HCT116 (cell line): Measurements from ENCODE around the gene WDR44. TPM values are rescaled to one million over a fixed set of nuclear protein-coding genes. Genes with fewer than 3 reads are reported as not detected.

ENCODE experiments used
- ATAC-seq: fragments of 200-7000 bp; cut with Tn5 transposase; 2 replicates; pipeline ENCODE4 v1.9.1; 2020; ENCODE audit warnings: mild to moderate bottlenecking, moderate library complexity
- BruUV-seq: library from RNA; stranded (reverse); fragments of 400-500 nt; replicated peaks from 2 replicates; lab custom pipeline; 2021; lab: Mats Ljungman, UMichigan
- CTCF ChIA-PET: fragments of 300-600 bp; sonication (Branson Sonifier 250); formaldehyde crosslinking; loops from one replicate; lab custom pipeline; 2021; ENCODE audit warnings: antibody characterized with exemption; lab: Charles Lee
- POLR2A ChIA-PET: fragments of 300-600, 350-600 bp; sonication (Branson Sonifier 250); formaldehyde crosslinking; loops from one replicate; lab custom pipeline; 2021; ENCODE audit warnings: antibody characterized with exemption; lab: Charles Lee
- RAD21 ChIA-PET, 2 experiments: fragments of 300-600 bp; sonication (Branson Sonifier 250); formaldehyde crosslinking; loops; one replicate each; lab custom pipeline; 2023; ENCODE audit warnings: low total read pairs in 2 of 2; ENCODE audit not compliant: uncharacterized antibody in 2 of 2, unreplicated experiment in 2 of 2, low non-redundant PET in 1 of 2; lab: Charles Lee
- DNase-seq: peaks from one replicate; pipeline ENCODE4 v3.0.0-alpha.2; 2010; ENCODE audit warnings: low read depth, low spot score
- H2AFZ ChIP-seq: fragments of 200-600 bp; shearing (Covaris generic), sonication (generic); 2 replicates; pipeline ENCODE4 v1.6.1; 2017; ENCODE audit warnings: low read depth, mixed run types, mixed read lengths, antibody characterized with exemption, low read length; ENCODE audit not compliant: poor library complexity, severe bottlenecking
- H3K27ac ChIP-seq: 2 replicates; pipeline ENCODE4 v1.5.1; 2012; ENCODE audit warnings: low read depth, low read length
- H3K27me3 ChIP-seq: fragments of 200-600 bp; sonication (generic); 2 replicates; pipeline ENCODE4 v1.6.1; 2016; ENCODE audit warnings: mixed run types, low read length, mixed read lengths; ENCODE audit not compliant: insufficient read depth
- H3K36me3 ChIP-seq, 2 experiments: fragments of 200-500 bp in 1 of 2; fragments of 200-600 bp in 1 of 2; sonication (Bioruptor generic) in 1 of 2; sonication (generic) in 1 of 2; 2 replicates each; pipeline versions ENCODE4 v1.5.1 to v1.6.1; 2014 to 2016; ENCODE audit warnings: low read length in 2 of 2, inconsistent platforms in 1 of 2, mixed read lengths in 1 of 2, mixed run types in 1 of 2; ENCODE audit not compliant: insufficient read depth in 2 of 2, control insufficient read depth in 1 of 2
- H3K4me1 ChIP-seq, 2 experiments: fragments of 200-600 bp in 1 of 2; sonication (generic) in 1 of 2; 2 replicates each; pipeline versions ENCODE4 v1.5.1 to v1.6.1; 2012 to 2017; ENCODE audit warnings: low read length in 2 of 2, inconsistent platforms in 1 of 2, mild to moderate bottlenecking in 1 of 2, mixed read lengths in 1 of 2, mixed run types in 1 of 2, moderate library complexity in 1 of 2; ENCODE audit not compliant: insufficient read depth in 2 of 2, control insufficient read depth in 1 of 2
- H3K4me2 ChIP-seq: fragments of 200-600 bp; sonication (generic); 2 replicates; pipeline ENCODE4 v1.6.1; 2017; ENCODE audit warnings: mixed run types, low read length, mixed read lengths
- H3K4me3 ChIP-seq, 2 experiments: fragments of 200-600 bp in 1 of 2; sonication (generic) in 1 of 2; replicated peaks in 1 of 2; 2 replicates each; pipeline ENCODE4 v1.5.1; 2011 to 2016; ENCODE audit warnings: low read length in 2 of 2, control low read depth in 1 of 2, low read depth in 1 of 2, mild to moderate bottlenecking in 1 of 2, mixed read lengths in 1 of 2, mixed run types in 1 of 2
- H3K79me2 ChIP-seq: fragments of 200-600 bp; sonication (generic); 2 replicates; pipeline ENCODE4 v1.6.1; 2017; ENCODE audit warnings: mild to moderate bottlenecking, mixed run types, low read length, moderate library complexity, mixed read lengths; ENCODE audit not compliant: insufficient read depth
- H3K9ac ChIP-seq: fragments of 200-600 bp; sonication (generic); 2 replicates; pipeline ENCODE4 v1.6.1; 2016; ENCODE audit warnings: low read length, mixed read lengths
- H3K9me2 ChIP-seq: fragments of 200-600 bp; sonication (generic), shearing (Covaris generic); 2 replicates; pipeline ENCODE4 v1.6.1; 2017; ENCODE audit warnings: mixed run types, mild to moderate bottlenecking, moderate library complexity; ENCODE audit not compliant: insufficient read depth
- H3K9me3 ChIP-seq, 2 experiments: fragments of 200-500 bp in 1 of 2; fragments of 200-600 bp in 1 of 2; sonication (Bioruptor generic) in 1 of 2; sonication (generic) in 1 of 2; 2 replicates each; pipeline ENCODE4 v1.6.1; 2014 to 2017; ENCODE audit warnings: low read length in 2 of 2, mixed read lengths in 2 of 2, inconsistent platforms in 1 of 2, low read depth in 1 of 2, mild to moderate bottlenecking in 1 of 2, mixed run types in 1 of 2, moderate library complexity in 1 of 2; ENCODE audit not compliant: control insufficient read depth in 1 of 2, insufficient read depth in 1 of 2
- H4K20me1 ChIP-seq: fragments of 200-600 bp; sonication (generic), shearing (Covaris generic); 2 replicates; pipeline ENCODE4 v1.6.1; 2017; ENCODE audit warnings: mixed run types, mild to moderate bottlenecking, moderate library complexity; ENCODE audit not compliant: insufficient read depth
- ELF1 ChIP-seq: IDR thresholded peaks from 2 replicates; pipeline ENCODE4 v1.6.1; 2012; ENCODE audit warnings: low read depth, borderline replicate concordance
- RAD21 ChIP-seq: IDR thresholded peaks from 2 replicates; pipeline ENCODE4 v1.6.1; 2012; ENCODE audit warnings: low read depth, mild to moderate bottlenecking
- REST ChIP-seq: IDR thresholded peaks from 2 replicates; pipeline ENCODE4 v1.6.1; 2012; ENCODE audit warnings: low read depth
- SIN3A ChIP-seq: IDR thresholded peaks from 2 replicates; pipeline ENCODE4 v1.6.1; 2012; ENCODE audit warnings: low read depth
- SRF ChIP-seq: IDR thresholded peaks from 2 replicates; pipeline ENCODE4 v1.6.1; 2012; ENCODE audit warnings: low read depth
- ZNF274 ChIP-seq: fragments of 200-500 bp; sonication (Bioruptor generic); IDR thresholded peaks from 2 replicates; pipeline ENCODE4 v1.6.1; 2014; ENCODE audit warnings: mild to moderate bottlenecking, low read depth, low read length, inconsistent platforms
- intact Hi-C: fragments of 100-400 bp; cut with micrococcal nuclease; formaldehyde crosslinking; loops from 2 replicates; pipeline ENCODE4 v1.10.0; 2022
- total RNA-seq: library from RNA; stranded (reverse); gene quantifications from one replicate; pipeline ENCODE4 v1.2.1, GENCODE V29; 2021; ENCODE audit not compliant: unreplicated experiment
- TF ChIP-seq, protein P1 (sequence below): IDR thresholded peaks from 2 replicates; pipeline ENCODE4 v1.6.1; 2012

WDR44 gene
- total RNA-seq, 1 experiment from 2014 or later, result 12.2 TPM

GRCh38 chrX:118338930-118339329, 7.0 kb upstream of the WDR44 start:
- Histone ChIP-seq H3K4me1 (no peaks in the 10 kb centered on the region), H4K20me1 (no peaks in the 10 kb centered on the region), H3K27ac (no peak overlapping the region), H2AFZ (no peak overlapping the region), H3K36me3 (no peaks in the 10 kb centered on the region), H3K79me2 (no peaks in the 10 kb centered on the region), H3K9me3 (no peaks in the 10 kb centered on the region), H3K9ac (no peak overlapping the region), H3K27me3 (no peaks in the 10 kb centered on the region), H3K4me3 (no peak overlapping the region), H3K4me2 (no peak overlapping the region), H3K9me2 (no peaks in the 10 kb centered on the region)
- TF ChIP-seq ZNF274, result no peak
- TF ChIP-seq SIN3A, result no peak
- no peak for TF ChIP-seq REST
- no peak for TF ChIP-seq RAD21
- no peak for TF ChIP-seq ELF1
- POLR2A ChIA-PET, result no interaction called here
- DNase-seq (no peak), ATAC-seq (no peak)
- CTCF ChIA-PET, result no interaction called here
- RAD21 ChIA-PET, result no interaction called here
- intact Hi-C loops, result no loop called here
- BruUV-seq, result no TSS peak

DNA sequence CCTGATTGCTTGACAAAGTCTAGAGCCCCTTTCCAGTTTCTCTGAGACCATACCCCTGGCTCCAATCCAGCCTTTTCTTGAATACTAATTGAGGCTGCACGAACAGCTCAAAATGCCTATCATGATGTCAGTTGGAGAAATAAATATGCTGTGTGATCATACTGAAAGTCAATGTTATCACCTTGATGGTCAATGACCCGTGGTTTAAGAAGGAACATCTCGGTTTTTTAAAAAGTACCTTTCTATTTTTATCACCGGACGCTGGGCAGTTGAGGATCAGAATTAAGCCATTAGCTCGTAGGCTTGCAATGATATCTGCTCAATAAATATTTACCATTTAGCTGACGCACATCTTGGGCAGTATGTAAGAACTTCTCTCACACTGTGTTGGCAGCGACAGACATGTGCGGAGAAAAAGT, 852 bp upstream of the WDR44 start:
- H3K4me1 ChIP-seq, result peaks cover 5 to 27% of the 10 kb centered on the region in 2 experiments; a peak in 3 of 4 replicates
- peak overlapping the region; percentile 52 to 72 for H3K4me3 ChIP-seq
- ChIA-PET RAD21 (no interaction called here), POLR2A (no interaction called here), CTCF (no interaction called here)
- no TSS peak for BruUV-seq
- no peak overlapping the region for H2AFZ ChIP-seq
- H3K79me2 ChIP-seq, result peaks cover 35% of the 10 kb centered on the region
- H4K20me1 ChIP-seq, result no peaks in the 10 kb centered on the region
- TF ChIP-seq RAD21 (no peak), ZNF274 (no peak), SRF (no peak)
- TF ChIP-seq, protein P1, sequence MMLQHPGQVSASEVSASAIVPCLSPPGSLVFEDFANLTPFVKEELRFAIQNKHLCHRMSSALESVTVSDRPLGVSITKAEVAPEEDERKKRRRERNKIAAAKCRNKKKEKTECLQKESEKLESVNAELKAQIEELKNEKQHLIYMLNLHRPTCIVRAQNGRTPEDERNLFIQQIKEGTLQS, result no peak
- ATAC-seq (no peak), DNase-seq (no peak)
- no peaks in the 10 kb centered on the region for H3K9me3 ChIP-seq
- H3K36me3 ChIP-seq, result no peaks in the 10 kb centered on the region
- H3K27ac ChIP-seq, result peak overlapping the region; percentile 93
- H3K9ac ChIP-seq, result peak overlapping the region; percentile 75
- H3K4me2 ChIP-seq, result peak overlapping the region; percentile 80
- H3K27me3 ChIP-seq, result no peaks in the 10 kb centered on the region
- H3K9me2 ChIP-seq, result no peaks in the 10 kb centered on the region
- intact Hi-C loops, result no loop called here
